ENCODE results near the gene MGLL.

GRCh38 chr3:127717357-127718244 lies 104.7 kb downstream of the MGLL start:
- no peak for TF ChIP-seq CTCF (conservative IDR thresholded peaks at IDR 0.05)
- no peak for TF ChIP-seq ZFX (IDR thresholded peaks at IDR 0.05)

All from C4-2B (cell line).